ENCODE data around the gene PRDM16. TPM values are rescaled to one million over a fixed set of nuclear protein-coding genes. Genes with fewer than 3 reads are reported as not detected.

Gene PRDM16
- total and polyA plus RNA-seq, 2 experiments from 2014 or later = 0.14 to 0.16 TPM

- no peaks in the 10 kb centered on the region for H3K36me3 ChIP-seq (ENCODE audit: insufficient read depth)
- H4K20me1 ChIP-seq (replicated peaks; ENCODE audit: insufficient read depth) = no peaks in the 10 kb centered on the region
- Mint-ChIP-seq H3K9me3 (no peaks in the 10 kb centered on the region), H3K4me1 (peaks cover 35% of the 10 kb centered on the region), H3K27me3 (ENCODE audit: insufficient read depth, low read depth, poor library complexity) (peaks cover 50% of the 10 kb centered on the region), H3K36me3 (ENCODE audit: low read depth) (no peaks in the 10 kb centered on the region), H3K4me3 (no peak overlapping the region), H3K27ac (no peak overlapping the region)
- H3K79me2 ChIP-seq (replicated peaks; ENCODE audit: insufficient read depth) = no peaks in the 10 kb centered on the region
- H3K4me3 ChIP-seq = no peak overlapping the region
- no peak overlapping the region for H3K27ac ChIP-seq (ENCODE audit: low read depth)
- TF ChIP-seq STAT1 (IDR thresholded peaks at IDR 0.05; ENCODE audit: unreplicated experiment) = no peak
- TF ChIP-seq POLR2AphosphoS5 (IDR thresholded peaks at IDR 0.05; ENCODE audit: low read depth) = no peak
- no peak for TF ChIP-seq ETS1 (IDR thresholded peaks at IDR 0.05)
- TF ChIP-seq ZNF462 (CRISPR knock-in tag; IDR thresholded peaks at IDR 0.05) = no peak
- TF ChIP-seq EZH2phosphoT487 (IDR thresholded peaks at IDR 0.05; ENCODE audit: unreplicated experiment) = no peak
- TF ChIP-seq CREB1 (CRISPR knock-in tag; IDR thresholded peaks at IDR 0.05; ENCODE audit: low read depth) = no peak
- TF ChIP-seq JUNB (IDR thresholded peaks at IDR 0.05; ENCODE audit: unreplicated experiment) = no peak
- no peak for TF ChIP-seq NANOG (IDR thresholded peaks at IDR 0.05; ENCODE audit: borderline replicate concordance)
- TF ChIP-seq REST (IDR thresholded peaks at IDR 0.05; ENCODE audit: unreplicated experiment) = no peak
- TF ChIP-seq ZNF114 (CRISPR knock-in tag; IDR thresholded peaks at IDR 0.05) = no peak
- TF ChIP-seq CTCF (conservative IDR thresholded peaks at IDR 0.05; ENCODE audit: low read depth in 2 of 2) = no peak
- TF ChIP-seq ZNF331 (CRISPR knock-in tag; IDR thresholded peaks at IDR 0.05; ENCODE audit: low read depth) = no peak
- TF ChIP-seq EZH2 (IDR thresholded peaks at IDR 0.05; ENCODE audit: low read depth, unreplicated experiment) = no peak
- DNase-seq (ENCODE audit: low spot score) = no peak
- no peaks in the 10 kb centered on the region for H3K9me2 ChIP-seq (ENCODE audit: insufficient read depth)
- H2AFZ ChIP-seq = no peak overlapping the region
- H3F3A ChIP-seq (replicated peaks; ENCODE audit: low read depth) = 0 out of 2 replicates have a peak, but pooled peaks cover 5% of the 10 kb centered on the region
- no peak for ATAC-seq
- H3K27me3 ChIP-seq (ENCODE audit: insufficient read depth) = peaks cover 27% of the 10 kb centered on the region
- peaks cover 7% of the 10 kb centered on the region; the same call in 1 of the 2 replicates for H3K4me1 ChIP-seq (ENCODE audit: insufficient read depth)
- H3K4me2 ChIP-seq = no peak overlapping the region
These were observed 321.3 kb downstream of the PRDM16 start for GRCh38 chr1:3390291-3390690.

Data from GM23338 (cell line).